Hepatic stellate cell (primary cell): ENCODE results near the gene KCNJ18.
"Not testable (repeated sequence)": the region's sequence is repeated elsewhere in the genome, so short reads cannot be mapped to it uniquely, and the experiment has no call there.

Experiments used
- DNase-seq: peaks from one replicate; pipeline ENCODE4 v3.0.0; 2011; ENCODE audit warnings: low spot score

Gene KCNJ18

GRCh38 chr17:21691883-21692703 is at the start of gene KCNJ18:
Gene KCNJ18 (plus strand): TSS chr17:21692523. CDS start chr17:21702787, 10,264 bp downstream.
- DNase-seq: not testable (repeated sequence)

GRCh38 chr17:21648125-21648524 is 44.2 kb upstream of the KCNJ18 start:
- not testable (repeated sequence) for DNase-seq

- DNase-seq: not testable (repeated sequence)
Measured at GRCh38 chr17:21650043-21650442, 42.3 kb upstream of the KCNJ18 start.

- not testable (repeated sequence) for DNase-seq
Measured at GRCh38 chr17:21652049-21652448, 40.3 kb upstream of the KCNJ18 start.

GRCh38 chr17:21653211-21653610 is 39.1 kb upstream of the KCNJ18 start:
- DNase-seq: not testable (repeated sequence)

GRCh38 chr17:21656518-21657309 is 35.6 kb upstream of the KCNJ18 start:
- DNase-seq: not testable (repeated sequence)

- not testable (repeated sequence) for DNase-seq
Measured at GRCh38 chr17:21659635-21660034, 32.7 kb upstream of the KCNJ18 start.

GRCh38 chr17:21661455-21661854 is 30.9 kb upstream of the KCNJ18 start:
- not testable (repeated sequence) for DNase-seq

GRCh38 chr17:21663166-21663565 is 29.2 kb upstream of the KCNJ18 start:
- not testable (repeated sequence) for DNase-seq

- DNase-seq: not testable (repeated sequence)
Measured at GRCh38 chr17:21663614-21664474, 28.5 kb upstream of the KCNJ18 start.

GRCh38 chr17:21665171-21665570 is 27.2 kb upstream of the KCNJ18 start:
- DNase-seq: not testable (repeated sequence)

- not testable (repeated sequence) for DNase-seq
Measured at GRCh38 chr17:21665935-21666493, 26.3 kb upstream of the KCNJ18 start.

- not testable (repeated sequence) for DNase-seq
Measured at GRCh38 chr17:21666711-21667412, 25.5 kb upstream of the KCNJ18 start.

GRCh38 chr17:21667413-21668117 is 24.8 kb upstream of the KCNJ18 start:
- DNase-seq: not testable (repeated sequence)

GRCh38 chr17:21668118-21668488 is 24.2 kb upstream of the KCNJ18 start:
- DNase-seq: not testable (repeated sequence)

- not testable (repeated sequence) for DNase-seq
Measured at GRCh38 chr17:21668746-21669508, 23.4 kb upstream of the KCNJ18 start.

GRCh38 chr17:21669616-21670360 is 22.5 kb upstream of the KCNJ18 start:
- not testable (repeated sequence) for DNase-seq

GRCh38 chr17:21670361-21671155 is 21.8 kb upstream of the KCNJ18 start:
- not testable (repeated sequence) for DNase-seq
